Measurements from ENCODE around the gene EBF4. TPM values are rescaled to one million over a fixed set of nuclear protein-coding genes. Genes with fewer than 3 reads are reported as not detected.

Gene EBF4
- polyA plus RNA-seq, 1 donor from 2014 or later, result 13.2 TPM

DNA sequence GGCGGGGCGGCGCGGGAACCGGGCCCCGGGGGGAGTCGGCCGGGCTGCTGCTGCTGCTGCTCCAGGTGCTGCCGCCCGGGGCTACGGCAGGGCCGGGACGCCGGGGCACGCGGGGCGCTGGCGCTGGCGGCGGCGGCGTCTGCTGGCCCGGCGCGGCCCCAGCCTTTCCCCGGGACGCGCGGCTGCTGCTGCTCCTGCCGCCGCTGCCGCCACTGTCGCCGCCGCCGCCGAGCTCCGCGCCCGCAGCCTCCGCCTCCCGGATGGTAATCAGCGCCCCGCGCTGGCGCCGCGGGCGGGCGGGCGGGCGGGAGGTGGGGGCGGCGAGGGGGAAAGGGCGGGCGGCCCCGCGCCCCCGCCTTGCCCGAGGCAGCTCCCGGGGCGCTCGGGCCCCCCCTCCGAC lies 306 bp downstream of the EBF4 start:
- no peaks in the 10 kb centered on the region for H3K9me2 ChIP-seq (ENCODE audit: insufficient read depth, low read length)
- H3K36me3 ChIP-seq (ENCODE audit: insufficient read depth, low read length), result no peaks in the 10 kb centered on the region
- H4K20me1 ChIP-seq (ENCODE audit: insufficient read depth), result no peaks in the 10 kb centered on the region
- H3K4me2 ChIP-seq (ENCODE audit: low read length), result no peak overlapping the region
- peaks cover 37% of the 10 kb centered on the region for H3K27me3 ChIP-seq (ENCODE audit: insufficient read depth, low read depth, low read length)
- no peak overlapping the region for H2AFZ ChIP-seq (ENCODE audit: low read depth, low read length)
- H3K27ac ChIP-seq (ENCODE audit: low read length), result no peak overlapping the region
- no peaks in the 10 kb centered on the region for H3K9me3 ChIP-seq (ENCODE audit: low read length)
- H3F3A ChIP-seq (ENCODE audit: insufficient read depth, low read length, poor library complexity, severe bottlenecking), result no peaks in the 10 kb centered on the region
- H3K79me2 ChIP-seq (replicated peaks; ENCODE audit: insufficient read depth, low read length), result no peaks in the 10 kb centered on the region
- no peak overlapping the region for H3K9ac ChIP-seq (ENCODE audit: low read length)
- TF ChIP-seq EP300 (conservative IDR thresholded peaks at IDR 0.05; ENCODE audit: poor library complexity, severe bottlenecking), result no peak
- H3K4me3 ChIP-seq (ENCODE audit: low read length), result no peak overlapping the region

DNA sequence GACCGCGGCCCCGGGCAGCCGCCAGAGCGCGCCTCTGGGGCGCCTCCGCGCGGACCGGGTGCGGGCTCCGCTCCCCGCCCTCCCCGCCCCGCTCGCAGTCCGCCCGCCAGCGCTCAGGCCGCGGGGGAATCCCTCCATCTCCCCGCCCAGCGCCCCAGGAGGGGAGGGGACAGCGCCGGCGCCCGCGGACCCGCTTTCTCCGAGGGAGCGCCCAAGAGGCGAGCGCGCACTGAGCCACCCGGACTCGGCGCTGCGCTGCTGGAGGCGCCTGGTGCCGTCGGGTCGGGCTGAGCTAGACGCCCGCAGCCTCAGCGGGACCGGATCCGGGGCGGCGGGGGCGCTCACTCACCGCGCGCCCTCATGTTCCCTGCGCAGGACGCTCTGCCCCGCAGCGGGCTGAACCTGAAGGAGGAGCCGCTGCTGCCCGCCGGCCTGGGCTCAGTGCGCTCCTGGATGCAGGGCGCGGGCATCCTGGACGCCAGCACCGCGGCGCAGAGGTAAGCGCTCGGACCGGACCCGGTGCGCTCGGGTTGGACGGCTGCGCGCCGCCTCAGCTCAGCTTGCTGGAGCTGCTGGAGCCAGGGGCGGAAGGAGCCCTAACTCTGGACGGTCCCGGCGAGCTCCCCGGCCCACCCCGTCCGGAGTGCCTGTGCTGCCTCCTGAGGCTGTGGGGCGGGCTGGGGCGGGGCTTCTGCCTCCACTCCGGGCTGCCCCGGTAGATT lies 867 bp downstream of the EBF4 start:
- Histone ChIP-seq H3K9ac (ENCODE audit: low read length) (peak overlapping the region; percentile 44), H3K4me2 (ENCODE audit: low read length) (no peak overlapping the region), H3K27me3 (ENCODE audit: insufficient read depth, low read depth, low read length) (peaks cover 32% of the 10 kb centered on the region), H4K20me1 (ENCODE audit: insufficient read depth) (no peaks in the 10 kb centered on the region), H3K27ac (ENCODE audit: low read length) (no peak overlapping the region), H2AFZ (ENCODE audit: low read depth, low read length) (no peak overlapping the region), H3K9me3 (ENCODE audit: low read length) (no peaks in the 10 kb centered on the region), H3K9me2 (ENCODE audit: insufficient read depth, low read length) (no peaks in the 10 kb centered on the region), H3K36me3 (ENCODE audit: insufficient read depth, low read length) (no peaks in the 10 kb centered on the region), H3K4me3 (ENCODE audit: low read length) (peak overlapping the region; percentile 63), H3K79me2 (replicated peaks; ENCODE audit: insufficient read depth, low read length) (no peaks in the 10 kb centered on the region), H3F3A (ENCODE audit: insufficient read depth, low read length, poor library complexity, severe bottlenecking) (no peaks in the 10 kb centered on the region)
- TF ChIP-seq, protein P1, sequence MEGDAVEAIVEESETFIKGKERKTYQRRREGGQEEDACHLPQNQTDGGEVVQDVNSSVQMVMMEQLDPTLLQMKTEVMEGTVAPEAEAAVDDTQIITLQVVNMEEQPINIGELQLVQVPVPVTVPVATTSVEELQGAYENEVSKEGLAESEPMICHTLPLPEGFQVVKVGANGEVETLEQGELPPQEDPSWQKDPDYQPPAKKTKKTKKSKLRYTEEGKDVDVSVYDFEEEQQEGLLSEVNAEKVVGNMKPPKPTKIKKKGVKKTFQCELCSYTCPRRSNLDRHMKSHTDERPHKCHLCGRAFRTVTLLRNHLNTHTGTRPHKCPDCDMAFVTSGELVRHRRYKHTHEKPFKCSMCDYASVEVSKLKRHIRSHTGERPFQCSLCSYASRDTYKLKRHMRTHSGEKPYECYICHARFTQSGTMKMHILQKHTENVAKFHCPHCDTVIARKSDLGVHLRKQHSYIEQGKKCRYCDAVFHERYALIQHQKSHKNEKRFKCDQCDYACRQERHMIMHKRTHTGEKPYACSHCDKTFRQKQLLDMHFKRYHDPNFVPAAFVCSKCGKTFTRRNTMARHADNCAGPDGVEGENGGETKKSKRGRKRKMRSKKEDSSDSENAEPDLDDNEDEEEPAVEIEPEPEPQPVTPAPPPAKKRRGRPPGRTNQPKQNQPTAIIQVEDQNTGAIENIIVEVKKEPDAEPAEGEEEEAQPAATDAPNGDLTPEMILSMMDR (IDR thresholded peaks at IDR 0.05; ENCODE audit: poor library complexity, severe bottlenecking), result peak; percentile 28
- TF ChIP-seq MXI1 (conservative IDR thresholded peaks at IDR 0.05; ENCODE audit: poor library complexity, severe bottlenecking), result peak; percentile 37
- TF ChIP-seq, protein P2, sequence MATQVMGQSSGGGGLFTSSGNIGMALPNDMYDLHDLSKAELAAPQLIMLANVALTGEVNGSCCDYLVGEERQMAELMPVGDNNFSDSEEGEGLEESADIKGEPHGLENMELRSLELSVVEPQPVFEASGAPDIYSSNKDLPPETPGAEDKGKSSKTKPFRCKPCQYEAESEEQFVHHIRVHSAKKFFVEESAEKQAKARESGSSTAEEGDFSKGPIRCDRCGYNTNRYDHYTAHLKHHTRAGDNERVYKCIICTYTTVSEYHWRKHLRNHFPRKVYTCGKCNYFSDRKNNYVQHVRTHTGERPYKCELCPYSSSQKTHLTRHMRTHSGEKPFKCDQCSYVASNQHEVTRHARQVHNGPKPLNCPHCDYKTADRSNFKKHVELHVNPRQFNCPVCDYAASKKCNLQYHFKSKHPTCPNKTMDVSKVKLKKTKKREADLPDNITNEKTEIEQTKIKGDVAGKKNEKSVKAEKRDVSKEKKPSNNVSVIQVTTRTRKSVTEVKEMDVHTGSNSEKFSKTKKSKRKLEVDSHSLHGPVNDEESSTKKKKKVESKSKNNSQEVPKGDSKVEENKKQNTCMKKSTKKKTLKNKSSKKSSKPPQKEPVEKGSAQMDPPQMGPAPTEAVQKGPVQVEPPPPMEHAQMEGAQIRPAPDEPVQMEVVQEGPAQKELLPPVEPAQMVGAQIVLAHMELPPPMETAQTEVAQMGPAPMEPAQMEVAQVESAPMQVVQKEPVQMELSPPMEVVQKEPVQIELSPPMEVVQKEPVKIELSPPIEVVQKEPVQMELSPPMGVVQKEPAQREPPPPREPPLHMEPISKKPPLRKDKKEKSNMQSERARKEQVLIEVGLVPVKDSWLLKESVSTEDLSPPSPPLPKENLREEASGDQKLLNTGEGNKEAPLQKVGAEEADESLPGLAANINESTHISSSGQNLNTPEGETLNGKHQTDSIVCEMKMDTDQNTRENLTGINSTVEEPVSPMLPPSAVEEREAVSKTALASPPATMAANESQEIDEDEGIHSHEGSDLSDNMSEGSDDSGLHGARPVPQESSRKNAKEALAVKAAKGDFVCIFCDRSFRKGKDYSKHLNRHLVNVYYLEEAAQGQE (IDR thresholded peaks at IDR 0.05; ENCODE audit: borderline replicate concordance), result no peak

DNA sequence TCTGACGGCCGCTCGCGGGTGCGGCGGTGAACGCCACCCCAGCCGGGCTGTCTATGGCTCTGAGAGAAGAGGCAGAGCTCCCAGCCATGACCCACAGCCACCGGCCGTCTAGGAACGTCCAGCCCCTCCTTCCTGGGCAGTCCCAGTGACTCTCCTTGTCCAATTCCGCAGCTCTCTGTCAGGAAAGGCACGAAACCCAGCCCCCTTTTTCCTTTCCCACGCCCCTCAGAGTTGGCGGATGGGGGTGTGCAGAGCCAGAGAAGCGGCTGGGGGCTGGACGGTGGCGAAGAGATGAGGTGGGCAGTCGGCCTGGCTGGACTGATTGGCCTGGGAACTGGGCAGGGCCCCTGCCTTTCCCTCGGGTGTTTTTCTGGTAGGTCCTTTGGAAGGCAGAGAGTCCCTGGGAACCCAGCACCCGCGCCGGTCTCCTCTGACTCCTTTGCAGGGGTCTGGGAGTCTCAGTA lies 1.5 kb downstream of the EBF4 start:
- no peak for TF ChIP-seq TAF1 (IDR thresholded peaks at IDR 0.05; ENCODE audit: low read depth)
- TF ChIP-seq SMC3 (conservative IDR thresholded peaks at IDR 0.05; ENCODE audit: poor library complexity), result no peak
- no peak for TF ChIP-seq RAD21 (conservative IDR thresholded peaks at IDR 0.05)
- no peak for TF ChIP-seq EP300 (conservative IDR thresholded peaks at IDR 0.05; ENCODE audit: poor library complexity, severe bottlenecking)
- TF ChIP-seq, protein P2 (IDR thresholded peaks at IDR 0.05; ENCODE audit: borderline replicate concordance), result no peak
- TF ChIP-seq, protein P1 (IDR thresholded peaks at IDR 0.05; ENCODE audit: poor library complexity, severe bottlenecking), result no peak
- no peak for TF ChIP-seq EZH2 (IDR thresholded peaks at IDR 0.05; ENCODE audit: borderline replicate concordance, insufficient read depth, low read length, poor library complexity, severe bottlenecking)
- TF ChIP-seq MXI1 (conservative IDR thresholded peaks at IDR 0.05; ENCODE audit: poor library complexity, severe bottlenecking), result no peak
- no peak for TF ChIP-seq POLR2AphosphoS5 (IDR thresholded peaks at IDR 0.05)
- Histone ChIP-seq H4K20me1 (ENCODE audit: insufficient read depth) (no peaks in the 10 kb centered on the region), H3K4me3 (ENCODE audit: low read length) (peak overlapping the region; percentile 63), H3K9ac (ENCODE audit: low read length) (no peak overlapping the region), H3K27me3 (ENCODE audit: insufficient read depth, low read depth, low read length) (peaks cover 29% of the 10 kb centered on the region), H2AFZ (ENCODE audit: low read depth, low read length) (no peak overlapping the region), H3K9me3 (ENCODE audit: low read length) (no peaks in the 10 kb centered on the region), H3K4me2 (ENCODE audit: low read length) (no peak overlapping the region), H3F3A (ENCODE audit: insufficient read depth, low read length, poor library complexity, severe bottlenecking) (no peaks in the 10 kb centered on the region), H3K9me2 (ENCODE audit: insufficient read depth, low read length) (no peaks in the 10 kb centered on the region), H3K27ac (ENCODE audit: low read length) (no peak overlapping the region), H3K36me3 (ENCODE audit: insufficient read depth, low read length) (no peaks in the 10 kb centered on the region), H3K79me2 (replicated peaks; ENCODE audit: insufficient read depth, low read length) (no peaks in the 10 kb centered on the region)

Measured in neural cell (in vitro differentiated cells).